Nephron (organoid): ENCODE measurements around the gene TMEM254.

Experiments used
- H3K27ac Mint-ChIP-seq, 3 experiments: 2 replicates each; pipeline ENCODE4 v1.8.0; 2020; ENCODE audit warnings: mixed read lengths in 3 of 3, mild to moderate bottlenecking in 2 of 3, moderate library complexity in 1 of 3
- H3K27me3 Mint-ChIP-seq: 2 replicates; pipeline ENCODE4 v1.8.0; 2021; ENCODE audit warnings: low read depth, mild to moderate bottlenecking, moderate library complexity, mixed read lengths
- H3K36me3 Mint-ChIP-seq: 2 replicates; pipeline ENCODE4 v1.8.0; 2020; ENCODE audit warnings: low read depth, mixed read lengths
- H3K4me1 Mint-ChIP-seq: 2 replicates; pipeline ENCODE4 v1.8.0; 2020; ENCODE audit warnings: mixed read lengths
- H3K4me3 Mint-ChIP-seq, 3 experiments: 2 replicates each; pipeline ENCODE4 v1.8.0; 2020; ENCODE audit warnings: mild to moderate bottlenecking in 3 of 3, mixed read lengths in 3 of 3, moderate library complexity in 2 of 3
- H3K9me3 Mint-ChIP-seq: 2 replicates; pipeline ENCODE4 v1.8.0; 2020; ENCODE audit warnings: mixed read lengths
- TF ChIP-seq, protein P1 (sequence below), 3 experiments: fragments of 200-600 bp; sonication (generic); IDR thresholded peaks; one replicate each; pipeline ENCODE4 v1.5.0; 2021; ENCODE audit warnings: antibody characterized with exemption in 3 of 3; ENCODE audit not compliant: unreplicated experiment in 3 of 3

The TMEM254 gene

DNA sequence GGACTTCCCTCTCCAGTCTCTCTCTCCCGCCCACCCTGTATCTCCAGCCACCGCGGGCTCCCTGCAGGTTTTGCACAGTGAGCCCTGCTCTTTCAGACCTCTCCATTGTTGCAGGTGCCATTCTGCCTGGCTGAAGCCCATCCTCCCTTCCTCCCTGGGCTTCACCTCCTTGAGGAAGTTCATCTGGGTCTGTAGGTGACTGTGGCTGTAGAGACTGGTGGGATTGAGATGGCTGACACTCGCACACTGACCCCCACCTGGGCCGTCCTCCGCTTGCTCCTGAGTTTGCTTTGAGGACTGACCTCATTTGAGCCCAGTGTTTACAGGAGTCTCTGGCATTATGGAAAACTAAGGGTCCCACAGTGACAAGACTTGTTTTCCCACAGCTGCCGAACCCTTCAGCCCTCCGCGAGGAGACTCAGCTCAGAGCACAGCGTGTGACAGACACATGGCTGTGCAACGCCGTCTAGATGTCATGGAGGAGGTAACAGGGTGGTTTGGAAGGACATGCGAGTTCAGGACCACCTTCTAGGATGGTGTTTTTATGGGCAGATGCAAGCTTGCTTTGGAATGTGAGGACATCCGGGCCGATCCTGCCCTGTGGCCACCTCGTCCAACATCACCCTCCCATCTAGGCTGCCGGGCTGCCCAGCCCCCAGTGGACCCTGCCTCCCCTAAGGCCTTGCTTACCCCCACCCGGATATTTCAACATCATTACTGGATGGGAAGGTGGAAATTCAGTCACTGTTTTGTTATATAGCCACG lies 63.4 kb downstream of the TMEM254 start:
- Mint-ChIP-seq H3K27ac (no peak overlapping the region), H3K4me1 (peaks cover 35% of the 10 kb centered on the region), H3K27me3 (peaks cover 6% of the 10 kb centered on the region), H3K36me3 (no peaks in the 10 kb centered on the region), H3K9me3 (no peaks in the 10 kb centered on the region), H3K4me3 (no peak overlapping the region)
- TF ChIP-seq, protein P1, sequence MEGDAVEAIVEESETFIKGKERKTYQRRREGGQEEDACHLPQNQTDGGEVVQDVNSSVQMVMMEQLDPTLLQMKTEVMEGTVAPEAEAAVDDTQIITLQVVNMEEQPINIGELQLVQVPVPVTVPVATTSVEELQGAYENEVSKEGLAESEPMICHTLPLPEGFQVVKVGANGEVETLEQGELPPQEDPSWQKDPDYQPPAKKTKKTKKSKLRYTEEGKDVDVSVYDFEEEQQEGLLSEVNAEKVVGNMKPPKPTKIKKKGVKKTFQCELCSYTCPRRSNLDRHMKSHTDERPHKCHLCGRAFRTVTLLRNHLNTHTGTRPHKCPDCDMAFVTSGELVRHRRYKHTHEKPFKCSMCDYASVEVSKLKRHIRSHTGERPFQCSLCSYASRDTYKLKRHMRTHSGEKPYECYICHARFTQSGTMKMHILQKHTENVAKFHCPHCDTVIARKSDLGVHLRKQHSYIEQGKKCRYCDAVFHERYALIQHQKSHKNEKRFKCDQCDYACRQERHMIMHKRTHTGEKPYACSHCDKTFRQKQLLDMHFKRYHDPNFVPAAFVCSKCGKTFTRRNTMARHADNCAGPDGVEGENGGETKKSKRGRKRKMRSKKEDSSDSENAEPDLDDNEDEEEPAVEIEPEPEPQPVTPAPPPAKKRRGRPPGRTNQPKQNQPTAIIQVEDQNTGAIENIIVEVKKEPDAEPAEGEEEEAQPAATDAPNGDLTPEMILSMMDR (IDR thresholded peaks at IDR 0.05; ENCODE audit: unreplicated experiment in 3 of 3), result no peak
